Caki2 (cell line): ENCODE measurements around the gene SLC19A2. TPM values are rescaled to one million over a fixed set of nuclear protein-coding genes. Genes with fewer than 3 reads are reported as not detected.

ENCODE experiments used
- DNase-seq: peaks from one replicate; pipeline ENCODE4 v3.0.0-alpha.2; 2015; ENCODE audit warnings: low read depth
- in situ Hi-C: cut with HindIII; loops from 2 replicates; pipeline ENCODE4 v1.10.0; 2016; ENCODE audit warnings: low sequenced_read_pairs, low pct_unique_long_range_greater_than_20kb, mixed read lengths
- total RNA-seq: library from RNA; depleted of rRNA; stranded (reverse); fragments of >200 nt; shearing (Covaris generic); gene quantifications from 2 replicates; pipeline ENCODE4 v1.2.3, GENCODE V29; 2014; ENCODE audit warnings: low replicate concordance

The SLC19A2 gene
- total RNA-seq, 1 experiment from 2014 or later, result 6.2 TPM

- in situ Hi-C loops, result no loop called here
- DNase-seq, result no peak
Observed at GRCh38 chr1:169484683-169485430, 887 bp downstream of the SLC19A2 start.

- no peak for DNase-seq
- in situ Hi-C loops, result no loop called here
Observed at GRCh38 chr1:169484101-169484500, 1.6 kb downstream of the SLC19A2 start.

GRCh38 chr1:169483500-169483966, 2.2 kb downstream of the SLC19A2 start:
- no peak for DNase-seq

GRCh38 chr1:169479363-169480066, 6.2 kb downstream of the SLC19A2 start:
- in situ Hi-C loops, result no loop called here
- no peak for DNase-seq

More at GRCh38 chr1:169483500-169483966, 2.2 kb downstream of the SLC19A2 start:
- in situ Hi-C loops, result no loop called here

- no peak for DNase-seq
- in situ Hi-C loops, result no loop called here
Observed at GRCh38 chr1:169478094-169478672, 7.6 kb downstream of the SLC19A2 start.

- in situ Hi-C loops, result no loop called here
- DNase-seq, result no peak
Observed at GRCh38 chr1:169475806-169476387, 9.8 kb downstream of the SLC19A2 start.

DNA sequence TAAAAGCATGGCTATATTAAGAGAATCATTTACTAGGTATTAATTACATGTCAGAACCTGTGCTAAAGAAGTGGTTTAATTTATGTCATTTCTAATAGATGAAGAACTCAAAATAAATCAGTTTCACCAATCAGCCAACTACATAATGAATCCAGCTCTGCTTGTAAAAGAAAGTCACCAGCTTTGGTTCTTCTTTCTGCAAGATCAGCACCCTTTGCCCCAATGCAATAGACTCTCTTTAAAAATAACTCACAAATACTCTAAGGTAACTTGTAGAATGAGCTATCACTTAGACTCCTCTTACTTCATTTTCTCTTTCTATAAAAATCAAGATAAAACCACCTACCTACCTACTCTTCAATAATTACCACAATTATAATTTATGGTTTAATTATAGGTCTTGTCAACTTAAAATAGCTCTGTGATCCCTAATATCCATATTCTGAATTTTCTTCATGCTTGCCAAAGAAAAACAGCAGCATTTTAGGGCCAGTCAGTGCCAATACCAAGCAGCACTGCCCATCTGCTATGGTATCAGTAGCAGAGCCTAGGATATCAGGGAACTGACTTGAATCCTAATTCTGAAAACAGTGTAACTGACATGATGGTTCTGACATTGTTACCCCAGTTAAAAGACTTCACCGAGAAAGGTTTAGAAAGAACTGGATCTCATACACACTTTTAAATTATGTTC, 11.3 kb downstream of the SLC19A2 start:
- no peak for DNase-seq
- in situ Hi-C loops, result no loop called here

DNA sequence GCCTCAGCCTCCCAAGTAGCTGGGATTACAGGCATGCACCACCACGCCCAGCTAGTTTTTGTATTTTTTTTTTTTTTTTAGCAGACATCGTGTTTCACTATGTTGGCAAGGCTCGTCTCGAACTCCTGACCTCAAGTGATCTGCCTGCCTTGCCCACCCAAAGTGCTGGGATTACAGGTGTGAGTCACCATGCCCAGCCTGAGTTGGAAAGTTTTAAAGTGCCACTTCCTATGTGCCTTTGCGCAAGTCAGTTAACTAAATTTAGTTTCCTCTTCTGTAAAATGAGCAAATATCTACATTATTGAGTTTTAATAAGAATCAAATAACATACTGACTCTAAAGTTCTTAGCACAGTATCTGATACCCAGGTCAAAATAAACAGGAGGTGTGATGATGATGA, 12.4 kb downstream of the SLC19A2 start:
- in situ Hi-C loops, result no loop called here
- no peak for DNase-seq

DNA sequence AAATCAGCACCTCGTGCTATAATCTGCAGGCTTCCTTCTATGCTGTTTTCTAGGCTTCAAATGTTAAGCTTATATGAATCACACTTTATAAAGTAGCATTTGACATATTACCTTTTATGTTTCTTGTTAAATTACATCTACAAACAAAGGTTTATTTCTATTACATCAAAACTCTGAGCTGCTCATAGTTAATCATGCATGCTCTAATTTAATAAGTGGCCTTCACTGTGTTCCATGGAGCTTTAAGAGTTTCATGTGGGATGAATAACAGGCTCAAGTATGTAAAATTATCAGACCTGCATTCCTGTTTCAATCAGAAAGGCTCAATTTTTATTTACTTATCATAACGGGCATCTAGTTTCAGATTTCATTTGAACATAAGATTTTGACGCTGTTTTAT, 13.0 kb downstream of the SLC19A2 start:
- in situ Hi-C loops, result no loop called here
- no peak for DNase-seq

GRCh38 chr1:169468982-169469381, 16.8 kb downstream of the SLC19A2 start:
- in situ Hi-C loops, result no loop called here
- no peak for DNase-seq

- in situ Hi-C loops, result no loop called here
- peak; percentile 23 for DNase-seq
Observed at GRCh38 chr1:169466259-169467230, 19.2 kb downstream of the SLC19A2 start.

DNA sequence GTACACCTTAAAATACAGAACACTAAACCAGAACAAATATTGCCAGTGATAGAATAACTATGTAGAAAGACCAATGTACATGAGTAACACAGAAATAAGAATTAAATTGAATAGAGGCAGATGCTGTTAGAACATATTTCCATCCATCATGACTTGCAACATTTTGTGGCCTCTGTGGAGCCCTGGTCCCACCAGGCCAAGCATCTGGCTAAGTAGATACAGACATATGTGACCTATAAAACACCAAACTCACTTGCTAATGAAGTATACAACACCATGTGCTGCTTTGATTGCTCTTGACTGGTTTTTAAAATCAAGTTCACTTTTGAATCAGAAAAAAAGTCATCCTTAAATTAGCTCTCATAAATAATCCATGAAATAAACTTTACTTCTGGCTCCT, 20.5 kb downstream of the SLC19A2 start:
- in situ Hi-C loops, result no loop called here
- DNase-seq, result no peak

DNA sequence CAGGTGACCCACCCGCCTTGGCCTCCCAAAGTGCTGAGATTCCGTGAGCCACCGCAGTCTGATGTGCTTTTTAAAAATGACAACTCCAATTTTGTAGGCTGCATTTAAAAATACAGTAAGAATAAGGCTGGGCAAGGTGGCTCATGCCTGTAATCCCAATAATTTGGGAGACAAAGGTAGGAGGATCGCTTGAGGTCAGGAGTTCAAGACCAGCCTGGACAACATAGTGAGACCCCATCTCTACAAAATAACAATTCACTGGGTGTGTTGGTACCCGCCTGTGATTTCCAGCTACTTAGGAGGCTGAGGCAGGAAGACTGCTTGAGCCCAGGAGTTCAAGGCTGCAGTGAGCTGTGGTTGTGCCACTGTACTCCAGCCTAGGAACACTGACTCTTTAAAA, 23.4 kb downstream of the SLC19A2 start:
- in situ Hi-C loops, result no loop called here

GRCh38 chr1:169461390-169462000, 24.2 kb downstream of the SLC19A2 start:
- in situ Hi-C loops, result no loop called here

More for the DNA sequence above, 23.4 kb downstream of the SLC19A2 start:
- no peak for DNase-seq

DNA sequence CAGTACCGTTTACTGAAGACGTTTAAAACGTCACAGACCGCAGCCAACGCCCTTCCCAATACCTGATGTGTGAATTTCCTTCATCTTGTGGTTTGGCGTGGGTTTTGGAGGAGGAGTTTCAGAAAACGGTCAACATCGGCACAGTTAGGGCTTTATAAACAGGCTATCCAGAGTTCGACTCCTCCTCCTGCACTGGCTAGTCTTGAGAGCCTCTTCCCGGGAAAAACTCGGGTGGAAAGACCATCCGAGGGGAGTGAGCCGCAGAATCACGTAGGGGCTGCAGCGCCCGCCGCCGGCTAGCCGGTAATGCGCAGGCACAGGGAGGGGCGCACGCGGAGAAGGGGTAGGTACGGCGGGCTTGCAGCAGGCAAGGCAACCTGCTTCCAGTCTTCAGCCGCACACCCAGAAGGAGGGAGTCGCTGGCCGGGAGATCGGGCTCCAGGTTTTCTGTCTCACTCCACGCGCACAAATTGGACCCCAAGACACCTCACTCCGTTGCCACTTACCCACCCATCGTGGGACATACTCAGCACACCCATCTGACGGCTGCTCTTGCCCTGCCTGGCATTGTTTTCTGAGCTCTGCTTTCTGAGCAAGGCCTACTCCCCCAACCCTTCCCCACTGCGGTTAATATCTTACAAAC, 25.4 kb downstream of the SLC19A2 start:
- no peak for DNase-seq

More at GRCh38 chr1:169461390-169462000, 24.2 kb downstream of the SLC19A2 start:
- no peak for DNase-seq

DNA sequence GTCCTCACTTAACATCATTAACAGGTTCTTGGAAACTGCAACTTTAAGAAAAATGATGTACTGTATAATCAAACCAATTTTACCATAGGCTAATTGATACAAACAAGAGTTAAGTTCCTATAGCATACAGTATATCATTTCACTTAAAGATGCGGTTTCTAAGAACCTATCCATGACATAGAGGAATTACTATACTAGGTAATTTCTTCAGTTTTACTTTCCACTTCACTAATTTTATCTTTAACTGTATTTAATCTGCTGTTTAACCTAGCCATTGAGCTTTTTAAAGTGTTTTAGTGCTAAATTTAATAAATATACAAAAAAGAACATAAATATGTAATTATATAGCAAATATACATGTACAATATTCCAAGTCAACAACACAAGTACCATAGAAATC, 28.3 kb downstream of the SLC19A2 start:
- in situ Hi-C loops, result no loop called here
- no peak for DNase-seq

More for the DNA sequence above, 25.4 kb downstream of the SLC19A2 start:
- in situ Hi-C loops, result no loop called here
